H1 (cell line): ENCODE measurements around the gene ONECUT2. TPM values are rescaled to one million over a fixed set of nuclear protein-coding genes. Genes with fewer than 3 reads are reported as not detected.

ENCODE experiments used
- BRCA1 ChIP-seq: IDR thresholded peaks from 2 replicates; pipeline ENCODE4 v1.6.1; 2012; ENCODE audit warnings: low read depth, low read length, improper control_type of control experiment
- CEBPB ChIP-seq: IDR thresholded peaks from 2 replicates; pipeline ENCODE4 v1.6.1; 2012; ENCODE audit warnings: low read depth, low read length
- CHD7 ChIP-seq: fragments of 300-600 bp; sonication (generic); IDR thresholded peaks from 2 replicates; pipeline ENCODE4 v1.7.1; 2012; ENCODE audit warnings: low read length, moderate library complexity, mild to moderate bottlenecking, inconsistent platforms; ENCODE audit not compliant: insufficient replicate concordance
- HDAC2 ChIP-seq, 2 experiments: fragments of 300-600 bp in 1 of 2; sonication (generic) in 1 of 2; IDR thresholded peaks; 2 replicates each; pipeline ENCODE4 v1.6.1; 2011 to 2012; ENCODE audit warnings: low read depth in 2 of 2, low read length in 2 of 2, mild to moderate bottlenecking in 2 of 2, moderate library complexity in 2 of 2, borderline replicate concordance in 1 of 2, inconsistent platforms in 1 of 2
- JUN ChIP-seq: IDR thresholded peaks from 2 replicates; pipeline ENCODE4 v1.6.1; 2011; ENCODE audit warnings: low read depth, mild to moderate bottlenecking, improper control_type of control experiment, low read length
- NRF1 ChIP-seq: IDR thresholded peaks from 2 replicates; pipeline ENCODE4 v1.6.1; 2011; ENCODE audit warnings: mild to moderate bottlenecking, low read depth, low read length, improper control_type of control experiment
- RBBP5 ChIP-seq: IDR thresholded peaks from 2 replicates; pipeline ENCODE4 v1.7.1; 2012; ENCODE audit warnings: low read depth, mild to moderate bottlenecking, inconsistent platforms, low read length, moderate library complexity, borderline replicate concordance
- SP2 ChIP-seq: IDR thresholded peaks from 2 replicates; pipeline ENCODE4 v1.6.1; 2012; ENCODE audit warnings: mild to moderate bottlenecking, low read length, inconsistent platforms
- SUZ12 ChIP-seq: fragments of 200-600 bp; sonication (generic); IDR thresholded peaks from 2 replicates; pipeline ENCODE4 v1.6.1; 2012; ENCODE audit warnings: mild to moderate bottlenecking, inconsistent platforms, low read length, moderate library complexity, mixed read lengths
- TAF1 ChIP-seq: IDR thresholded peaks from 2 replicates; pipeline ENCODE4 v1.6.1; 2011; ENCODE audit warnings: mild to moderate bottlenecking, low read depth, low read length
- TEAD4 ChIP-seq: IDR thresholded peaks from 2 replicates; pipeline ENCODE4 v1.6.1; 2012; ENCODE audit warnings: low read depth, low read length, inconsistent platforms, mixed read lengths
- polyA plus RNA-seq, 7 experiments: library from polyadenylated mRNA; depleted of rRNA in 3 of 7; stranded (reverse) in 5 of 7; unstranded in 2 of 7; fragments of >200 nt in 5 of 7; fragments of 200-250 nt in 2 of 7; gene quantifications; 1 replicate in 5 of 7; 2 replicates in 1 of 7; 4 replicates in 1 of 7; pipeline versions ENCODE4 v1.2.1 to v1.2.3, GENCODE V29; 2011 to 2013; ENCODE audit warnings: missing spikeins in 2 of 7, mixed read lengths in 2 of 7
- total RNA-seq: library from RNA; stranded (reverse); fragmentation: NEBNext Ultra II Directional; extraction: Animal tissue kit (Norgen Biotek cat#: 25700); gene quantifications from 2 replicates; pipeline ENCODE4 v1.2.1, GENCODE V29; 2021

The ONECUT2 gene
- total and polyA plus RNA-seq, 2 of the 8 experiments (the other 6 are each of a cell fraction or from before 2014, with no cell fraction given): 0.38 to 1.9 TPM

- no peak for TF ChIP-seq CHD7
- no peak for TF ChIP-seq TEAD4
- no peak for TF ChIP-seq RBBP5
- TF ChIP-seq SP2: no peak
- TF ChIP-seq BRCA1: no peak
- no peak for TF ChIP-seq TAF1
- TF ChIP-seq NRF1: no peak
- TF ChIP-seq HDAC2 (IDR thresholded peaks at IDR 0.05; ENCODE audit: borderline replicate concordance in 1 of 2, low read depth in 2 of 2, low read length in 2 of 2): no peak
- TF ChIP-seq JUN: no peak
- no peak for TF ChIP-seq SUZ12
- TF ChIP-seq CEBPB: no peak
Measured at GRCh38 chr18:57469884-57470283, 34.7 kb downstream of the ONECUT2 start (continued).
